Body of pancreas (tissue), 4 donors: ENCODE measurements around the gene KLF8.

Experiments used
- CTCF ChIP-seq, 7 experiments: fragments of 450-650 bp in 4 of 7; fragments of 200-600 bp in 3 of 7; sonication (generic) in 3 of 7; IDR thresholded peaks; one replicate each; pipeline ENCODE4 v1.5.1; 2016 to 2019; ENCODE audit warnings: antibody characterized with exemption in 7 of 7
- POLR2A ChIP-seq, 3 donors: fragments of 450-650 bp; IDR thresholded peaks; one replicate each; pipeline ENCODE4 v1.6.1; 2016; ENCODE audit warnings: antibody characterized with exemption in 3 of 3, mild to moderate bottlenecking in 2 of 3

- TF ChIP-seq CTCF (IDR thresholded peaks at IDR 0.05) (no peak), POLR2A (IDR thresholded peaks at IDR 0.05) (no peak)
Measured at GRCh38 chrX:56233682-56234081, 1.5 kb downstream of the KLF8 start.
